ENCODE data around the gene FAM72C.
"Not testable (repeated sequence)": the region's sequence is repeated elsewhere in the genome, so short reads cannot be mapped to it uniquely, and the experiment has no call there.

Gene FAM72C

GRCh38 chr1:143951485-143952391 lies 20.0 kb downstream of the FAM72C start:
- not testable (repeated sequence) for H3K27ac Mint-ChIP-seq; H3K4me1 Mint-ChIP-seq (ENCODE audit: low read depth); DNase-seq (ENCODE audit: low spot score); H3K36me3 Mint-ChIP-seq (ENCODE audit: low read depth); H3K4me3 Mint-ChIP-seq; H3K27me3 Mint-ChIP-seq (ENCODE audit: low read depth); H3K9me3 Mint-ChIP-seq

GRCh38 chr1:143947749-143948148 lies 24.0 kb downstream of the FAM72C start:
- not testable (repeated sequence) for H3K27me3 Mint-ChIP-seq (ENCODE audit: low read depth); H3K27ac Mint-ChIP-seq; H3K4me3 Mint-ChIP-seq; H3K4me1 Mint-ChIP-seq (ENCODE audit: low read depth); DNase-seq (ENCODE audit: low spot score); H3K9me3 Mint-ChIP-seq; H3K36me3 Mint-ChIP-seq (ENCODE audit: low read depth)

- H3K27ac Mint-ChIP-seq; H3K27me3 Mint-ChIP-seq (ENCODE audit: low read depth); H3K9me3 Mint-ChIP-seq: not testable (repeated sequence)
Observed at GRCh38 chr1:143945253-143945652, 26.5 kb downstream of the FAM72C start.

GRCh38 chr1:143944576-143945240 lies 27.1 kb downstream of the FAM72C start:
- not testable (repeated sequence) for H3K36me3 Mint-ChIP-seq (ENCODE audit: low read depth); H3K4me3 Mint-ChIP-seq; DNase-seq (ENCODE audit: low spot score); H3K4me1 Mint-ChIP-seq (ENCODE audit: low read depth); H3K27me3 Mint-ChIP-seq (ENCODE audit: low read depth); H3K9me3 Mint-ChIP-seq; H3K27ac Mint-ChIP-seq

More at GRCh38 chr1:143945253-143945652, 26.5 kb downstream of the FAM72C start:
- DNase-seq (ENCODE audit: low spot score); H3K4me3 Mint-ChIP-seq; H3K4me1 Mint-ChIP-seq (ENCODE audit: low read depth); H3K36me3 Mint-ChIP-seq (ENCODE audit: low read depth): not testable (repeated sequence)

GRCh38 chr1:143943319-143943978 lies 28.3 kb downstream of the FAM72C start:
- not testable (repeated sequence) for H3K27me3 Mint-ChIP-seq (ENCODE audit: low read depth); H3K4me3 Mint-ChIP-seq; DNase-seq (ENCODE audit: low spot score); H3K9me3 Mint-ChIP-seq; H3K27ac Mint-ChIP-seq; H3K36me3 Mint-ChIP-seq (ENCODE audit: low read depth); H3K4me1 Mint-ChIP-seq (ENCODE audit: low read depth)

GRCh38 chr1:143942238-143942860 lies 29.4 kb downstream of the FAM72C start:
- not testable (repeated sequence) for H3K4me1 Mint-ChIP-seq (ENCODE audit: low read depth); H3K9me3 Mint-ChIP-seq; H3K27me3 Mint-ChIP-seq (ENCODE audit: low read depth); H3K36me3 Mint-ChIP-seq (ENCODE audit: low read depth); H3K27ac Mint-ChIP-seq; H3K4me3 Mint-ChIP-seq; DNase-seq (ENCODE audit: low spot score)

- H3K4me1 Mint-ChIP-seq (ENCODE audit: low read depth); H3K27me3 Mint-ChIP-seq (ENCODE audit: low read depth); DNase-seq (ENCODE audit: low spot score); H3K9me3 Mint-ChIP-seq; H3K36me3 Mint-ChIP-seq (ENCODE audit: low read depth); H3K4me3 Mint-ChIP-seq; H3K27ac Mint-ChIP-seq: not testable (repeated sequence)
Observed at GRCh38 chr1:143939666-143940065, 32.1 kb downstream of the FAM72C start.

GRCh38 chr1:143938922-143939321 lies 32.9 kb downstream of the FAM72C start:
- not testable (repeated sequence) for H3K36me3 Mint-ChIP-seq (ENCODE audit: low read depth); H3K27ac Mint-ChIP-seq; H3K9me3 Mint-ChIP-seq; DNase-seq (ENCODE audit: low spot score); H3K4me3 Mint-ChIP-seq; H3K4me1 Mint-ChIP-seq (ENCODE audit: low read depth); H3K27me3 Mint-ChIP-seq (ENCODE audit: low read depth)

- not testable (repeated sequence) for H3K4me3 Mint-ChIP-seq; H3K9me3 Mint-ChIP-seq; H3K4me1 Mint-ChIP-seq (ENCODE audit: low read depth); H3K36me3 Mint-ChIP-seq (ENCODE audit: low read depth); H3K27me3 Mint-ChIP-seq (ENCODE audit: low read depth); H3K27ac Mint-ChIP-seq
- peak; percentile 32 for DNase-seq (ENCODE audit: low spot score)
Observed at GRCh38 chr1:143936457-143937115, 35.2 kb downstream of the FAM72C start.

GRCh38 chr1:143919127-143919526 lies 52.7 kb downstream of the FAM72C start:
- H3K36me3 Mint-ChIP-seq (ENCODE audit: low read depth); H3K4me3 Mint-ChIP-seq; H3K9me3 Mint-ChIP-seq; H3K27ac Mint-ChIP-seq; H3K4me1 Mint-ChIP-seq (ENCODE audit: low read depth); H3K27me3 Mint-ChIP-seq (ENCODE audit: low read depth); DNase-seq (ENCODE audit: low spot score): not testable (repeated sequence)

- DNase-seq (ENCODE audit: low spot score); H3K36me3 Mint-ChIP-seq (ENCODE audit: low read depth); H3K27ac Mint-ChIP-seq; H3K9me3 Mint-ChIP-seq; H3K4me3 Mint-ChIP-seq; H3K4me1 Mint-ChIP-seq (ENCODE audit: low read depth); H3K27me3 Mint-ChIP-seq (ENCODE audit: low read depth): not testable (repeated sequence)
Observed at GRCh38 chr1:143918552-143918951, 53.2 kb downstream of the FAM72C start.

- not testable (repeated sequence) for H3K4me3 Mint-ChIP-seq; H3K36me3 Mint-ChIP-seq (ENCODE audit: low read depth); H3K27ac Mint-ChIP-seq; H3K4me1 Mint-ChIP-seq (ENCODE audit: low read depth); H3K9me3 Mint-ChIP-seq; DNase-seq (ENCODE audit: low spot score); H3K27me3 Mint-ChIP-seq (ENCODE audit: low read depth)
Observed at GRCh38 chr1:143913705-143914104, 58.1 kb downstream of the FAM72C start.
